ENCODE results near the gene ARHGEF28. TPM values are rescaled to one million over a fixed set of nuclear protein-coding genes. Genes with fewer than 3 reads are reported as not detected.

Gene ARHGEF28
- total RNA-seq, 1 experiment from 2014 or later: 0.57 TPM

DNA sequence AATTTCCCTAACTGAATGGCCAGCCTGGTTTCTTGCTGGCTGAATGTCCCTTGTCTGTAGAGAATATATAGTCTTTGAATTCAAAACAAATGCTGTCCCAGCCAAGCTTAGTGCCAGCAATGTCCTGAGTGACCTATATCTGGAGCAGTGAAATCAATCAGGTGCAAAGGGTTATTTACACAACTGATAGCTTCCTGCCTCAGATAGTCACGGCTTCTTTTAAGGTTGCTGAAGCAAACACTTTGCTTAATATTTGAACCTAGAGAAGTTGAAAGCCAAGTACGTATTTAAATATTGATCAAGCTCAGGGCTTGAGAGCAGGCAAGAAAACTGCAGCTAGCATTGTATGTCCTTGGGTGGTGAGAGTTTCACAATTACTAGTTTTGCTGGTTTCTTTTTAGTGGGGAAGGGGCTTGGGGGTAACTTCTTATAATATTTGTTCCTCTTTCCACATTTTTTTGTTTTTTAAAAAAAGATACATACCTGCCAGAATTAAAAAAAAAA lies 2.0 kb upstream of the ARHGEF28 start:
- no peak overlapping the region for H3K4me2 ChIP-seq (ENCODE audit: insufficient read depth, insufficient read length, low read length)
- no peak overlapping the region for H3K56ac ChIP-seq (ENCODE audit: insufficient read length, low read depth, low read length)
- no peaks in the 10 kb centered on the region for H3K79me2 ChIP-seq (ENCODE audit: insufficient read depth, low read length)
- no peak overlapping the region for H2BK15ac ChIP-seq (ENCODE audit: low read depth, low read length)
- TF ChIP-seq, protein P1, sequence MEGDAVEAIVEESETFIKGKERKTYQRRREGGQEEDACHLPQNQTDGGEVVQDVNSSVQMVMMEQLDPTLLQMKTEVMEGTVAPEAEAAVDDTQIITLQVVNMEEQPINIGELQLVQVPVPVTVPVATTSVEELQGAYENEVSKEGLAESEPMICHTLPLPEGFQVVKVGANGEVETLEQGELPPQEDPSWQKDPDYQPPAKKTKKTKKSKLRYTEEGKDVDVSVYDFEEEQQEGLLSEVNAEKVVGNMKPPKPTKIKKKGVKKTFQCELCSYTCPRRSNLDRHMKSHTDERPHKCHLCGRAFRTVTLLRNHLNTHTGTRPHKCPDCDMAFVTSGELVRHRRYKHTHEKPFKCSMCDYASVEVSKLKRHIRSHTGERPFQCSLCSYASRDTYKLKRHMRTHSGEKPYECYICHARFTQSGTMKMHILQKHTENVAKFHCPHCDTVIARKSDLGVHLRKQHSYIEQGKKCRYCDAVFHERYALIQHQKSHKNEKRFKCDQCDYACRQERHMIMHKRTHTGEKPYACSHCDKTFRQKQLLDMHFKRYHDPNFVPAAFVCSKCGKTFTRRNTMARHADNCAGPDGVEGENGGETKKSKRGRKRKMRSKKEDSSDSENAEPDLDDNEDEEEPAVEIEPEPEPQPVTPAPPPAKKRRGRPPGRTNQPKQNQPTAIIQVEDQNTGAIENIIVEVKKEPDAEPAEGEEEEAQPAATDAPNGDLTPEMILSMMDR (conservative IDR thresholded peaks at IDR 0.05): no peak
- no peak overlapping the region for H2BK12ac ChIP-seq (ENCODE audit: insufficient read length, low read depth, low read length)
- H2AFZ ChIP-seq (ENCODE audit: low read length): no peak overlapping the region
- no peaks in the 10 kb centered on the region for H3K36me3 Mint-ChIP-seq (ENCODE audit: insufficient read depth in 1 of 3, low read depth in 3 of 3)
- no peaks in the 10 kb centered on the region for H4K20me1 ChIP-seq (ENCODE audit: control insufficient read depth, insufficient read depth, insufficient read length)
- peaks cover 7% of the 10 kb centered on the region for H3K23me2 ChIP-seq (ENCODE audit: insufficient read length, low read depth, low read length, poor library complexity, severe bottlenecking)
- H3K4me3 Mint-ChIP-seq: no peak overlapping the region
- H3K4me1 Mint-ChIP-seq: peaks cover 13 to 24% of the 10 kb centered on the region in 2 experiments
- WGBS (ENCODE audit: extremely low coverage, insufficient read length, low lambda C conversion rate): no CpG with 5 or more reads among the region's 2 CpGs
- H4K8ac ChIP-seq (replicated peaks; ENCODE audit: insufficient read length, low read depth, low read length): no peak overlapping the region
- no peak overlapping the region for H3K4ac ChIP-seq (ENCODE audit: low read depth, low read length)
- no peak overlapping the region for H3K27ac Mint-ChIP-seq
- H3K23ac ChIP-seq (ENCODE audit: insufficient read length, low read depth, low read length): no peak overlapping the region
- H2BK120ac ChIP-seq (ENCODE audit: low read depth, low read length, poor library complexity, severe bottlenecking): no peak overlapping the region
- no peak overlapping the region for H3T11ph ChIP-seq (ENCODE audit: low read length)
- H4K5ac ChIP-seq (ENCODE audit: insufficient read length, low read depth, low read length): no peak overlapping the region
- no peaks in the 10 kb centered on the region for H3K9me3 ChIP-seq (ENCODE audit: control insufficient read depth, low read depth, low read length)
- H3K27ac ChIP-seq (ENCODE audit: insufficient read length, low read depth, low read length): no peak overlapping the region
- H3K14ac ChIP-seq (ENCODE audit: insufficient read depth, low read length): no peak overlapping the region
- DNase-seq: no peak
- no peaks in the 10 kb centered on the region for H3K9me3 Mint-ChIP-seq
- H3K27me3 Mint-ChIP-seq (ENCODE audit: low read depth): peaks cover 39% of the 10 kb centered on the region
- no peak overlapping the region for H2AK5ac ChIP-seq (ENCODE audit: insufficient read length, low read length)
- H2BK5ac ChIP-seq (ENCODE audit: insufficient read length, low read length): no peak overlapping the region
- H2BK20ac ChIP-seq (ENCODE audit: low read depth, low read length, poor library complexity, severe bottlenecking): no peak overlapping the region
- no peak overlapping the region for H3K18ac ChIP-seq (ENCODE audit: insufficient read length, low read depth, low read length)
- no peak overlapping the region for H3K9ac ChIP-seq (ENCODE audit: extremely low read depth, insufficient read length, low read length)
- no peaks in the 10 kb centered on the region for H3K79me1 ChIP-seq (ENCODE audit: insufficient read depth, low read depth, low read length, poor library complexity, severe bottlenecking)
- no peak overlapping the region for H4K91ac ChIP-seq (ENCODE audit: insufficient read length, low read depth, low read length)
- peaks cover 10% of the 10 kb centered on the region; the same call in 1 of the 2 replicates for H3K27me3 ChIP-seq (ENCODE audit: insufficient read depth, low read length)
- 0 out of 2 replicates have a peak, but pooled peaks cover 2% of the 10 kb centered on the region for H3K4me1 ChIP-seq (ENCODE audit: insufficient read depth, low read length)
